ENCODE results near the gene NDUFS7.
"Not testable (repeated sequence)": the region's sequence is repeated elsewhere in the genome, so short reads cannot be mapped to it uniquely, and the experiment has no call there.

Gene NDUFS7

DNA sequence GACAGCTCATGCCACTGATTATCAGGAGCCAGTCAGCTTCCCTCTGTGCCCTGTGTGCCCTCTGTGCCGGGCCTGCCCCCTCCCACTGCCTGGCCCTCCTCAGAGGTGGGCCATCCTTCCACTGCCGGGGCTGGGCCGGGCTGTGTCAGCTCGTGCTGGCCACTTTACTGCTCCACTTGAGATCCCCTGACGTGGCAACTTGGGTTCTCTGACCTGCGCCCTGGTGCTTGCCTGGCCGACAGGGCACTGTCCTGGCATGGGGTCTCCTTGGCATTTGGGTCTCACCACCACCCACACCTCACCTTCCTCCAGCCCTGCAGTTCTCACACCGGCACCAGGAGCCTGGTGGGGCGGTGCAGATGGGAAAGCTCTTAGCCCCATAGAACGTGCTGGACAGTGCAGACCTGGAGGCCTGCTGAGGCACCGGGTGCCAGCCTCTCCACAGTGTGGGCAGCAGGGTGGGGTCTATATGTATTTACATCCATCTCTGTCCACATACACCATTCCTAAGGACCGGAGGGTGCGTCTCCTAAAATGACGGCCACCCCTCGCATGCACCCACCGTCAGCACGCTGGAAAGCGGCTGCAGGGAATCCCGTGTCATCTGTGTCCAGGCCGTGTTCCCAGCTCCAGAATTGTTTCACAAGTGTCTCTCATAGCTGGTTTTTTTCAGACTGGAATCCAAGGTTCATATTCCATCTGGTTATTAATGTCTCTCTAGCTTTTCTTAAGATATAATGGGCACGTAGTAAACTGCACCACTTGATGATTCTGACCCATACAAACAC, 35.4 kb downstream of the NDUFS7 start:
- no peak for DNase-seq

DNA sequence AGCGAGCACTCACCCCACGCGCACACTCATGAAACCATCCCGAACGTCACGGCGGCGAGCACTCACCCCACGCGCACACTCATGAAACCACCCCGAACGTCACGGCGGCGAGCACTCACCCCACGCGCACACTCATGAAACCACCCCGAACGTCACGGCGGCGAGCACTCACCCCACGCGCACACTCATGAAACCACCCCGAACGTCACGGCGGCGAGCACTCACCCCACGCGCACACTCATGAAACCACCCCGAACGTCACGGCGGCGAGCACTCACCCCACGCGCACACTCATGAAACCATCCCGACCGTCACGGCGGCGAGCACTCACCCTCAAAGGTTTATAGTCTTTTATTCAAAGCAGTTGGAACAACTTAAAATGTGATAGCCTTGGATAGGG, 36.4 kb downstream of the NDUFS7 start:
- DNase-seq: not testable (repeated sequence)

DNA sequence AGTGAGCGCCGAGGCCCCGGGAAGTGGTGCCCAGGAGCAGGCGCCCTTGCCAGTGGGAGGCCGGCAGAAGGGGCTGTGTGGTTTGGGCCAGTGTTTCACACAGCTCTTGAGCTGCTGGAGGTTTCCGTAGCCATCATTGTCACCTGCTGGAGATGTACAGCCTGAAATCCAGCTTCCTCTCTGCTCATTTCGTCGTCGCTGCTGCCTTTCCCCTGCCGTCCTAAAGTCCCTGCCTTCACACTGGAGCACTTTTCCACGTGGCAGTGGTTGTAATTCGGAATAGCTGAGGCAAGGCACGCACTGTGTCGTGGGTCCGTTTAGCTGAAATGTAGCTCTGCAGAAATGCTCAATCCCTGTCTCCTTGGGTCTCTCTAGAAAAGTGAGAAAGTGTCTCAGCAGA, 36.9 kb downstream of the NDUFS7 start:
- no peak for DNase-seq

DNA sequence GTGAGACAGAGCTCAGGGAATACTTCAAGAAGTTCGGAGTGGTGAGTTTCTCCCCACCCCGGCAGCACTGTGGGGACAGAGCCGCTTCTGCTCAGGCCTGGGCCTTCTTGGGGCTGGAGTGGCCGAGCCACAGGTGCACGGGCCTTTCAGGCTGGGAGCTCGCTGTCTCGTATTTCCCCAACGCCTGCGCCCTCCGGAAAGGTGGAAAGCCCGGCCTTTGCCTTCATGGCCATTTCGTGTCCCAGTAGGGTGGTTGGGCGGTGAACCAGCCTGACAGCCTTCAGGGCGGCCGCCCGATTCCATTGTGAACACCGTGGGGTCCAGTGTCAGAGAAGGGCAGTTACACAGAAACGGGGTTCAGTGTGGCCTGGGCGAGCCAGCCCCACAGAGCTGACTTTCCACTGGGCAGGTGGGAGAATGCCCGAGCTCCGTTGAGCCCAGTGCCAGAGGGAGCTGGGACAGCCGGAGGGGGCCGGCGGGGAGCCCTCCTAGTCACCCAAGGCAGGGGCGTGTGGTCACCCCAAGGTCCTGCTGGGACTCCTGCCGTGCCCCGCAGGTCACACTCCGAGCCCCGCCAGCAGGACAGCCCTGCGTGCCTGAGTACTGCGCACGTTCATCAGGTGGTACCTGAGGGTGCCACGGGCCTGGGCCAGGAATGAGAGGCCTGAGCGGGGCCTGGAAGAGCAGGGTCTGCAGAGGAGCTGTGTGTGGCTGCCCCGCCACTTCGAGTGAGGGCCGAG, 37.7 kb downstream of the NDUFS7 start:
- no peak for DNase-seq

DNA sequence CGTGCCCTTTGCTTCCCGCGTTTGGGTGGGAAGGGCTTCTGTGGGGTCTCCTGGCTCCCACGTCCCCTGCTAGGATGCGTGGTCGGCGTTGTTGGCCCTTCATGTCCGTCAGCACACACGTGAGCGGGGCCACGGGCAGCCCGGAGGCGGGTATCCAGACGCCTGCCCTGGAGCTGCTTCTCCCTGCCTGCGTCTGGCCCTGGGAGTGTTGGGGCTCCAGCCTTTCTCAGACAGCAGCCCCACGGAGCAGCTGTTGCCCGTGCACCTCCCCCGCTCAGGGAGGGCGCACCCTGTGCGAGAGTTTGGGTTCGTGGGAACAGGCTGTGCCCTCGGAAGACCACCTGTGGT, 38.2 kb downstream of the NDUFS7 start:
- DNase-seq: no peak

DNA sequence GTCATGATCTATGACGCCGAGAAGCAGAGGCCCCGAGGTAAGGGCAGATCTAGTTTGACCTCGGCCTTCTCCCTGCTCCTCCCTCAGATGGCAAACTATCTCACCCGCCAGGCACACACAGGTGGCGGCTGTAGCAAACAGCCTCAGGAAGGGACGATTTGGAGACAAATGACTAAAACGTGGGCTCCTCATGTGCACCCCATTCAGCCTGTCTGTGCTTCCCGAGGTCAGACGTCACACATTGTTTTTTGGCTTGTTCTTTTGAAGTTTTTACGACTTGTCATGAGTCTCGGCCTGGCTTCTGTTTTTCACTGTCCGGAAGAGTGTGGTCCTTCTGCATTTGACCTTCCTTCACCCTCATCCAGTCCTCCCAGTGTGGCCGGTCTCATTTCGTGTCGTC, 38.7 kb downstream of the NDUFS7 start:
- no peak for DNase-seq

DNA sequence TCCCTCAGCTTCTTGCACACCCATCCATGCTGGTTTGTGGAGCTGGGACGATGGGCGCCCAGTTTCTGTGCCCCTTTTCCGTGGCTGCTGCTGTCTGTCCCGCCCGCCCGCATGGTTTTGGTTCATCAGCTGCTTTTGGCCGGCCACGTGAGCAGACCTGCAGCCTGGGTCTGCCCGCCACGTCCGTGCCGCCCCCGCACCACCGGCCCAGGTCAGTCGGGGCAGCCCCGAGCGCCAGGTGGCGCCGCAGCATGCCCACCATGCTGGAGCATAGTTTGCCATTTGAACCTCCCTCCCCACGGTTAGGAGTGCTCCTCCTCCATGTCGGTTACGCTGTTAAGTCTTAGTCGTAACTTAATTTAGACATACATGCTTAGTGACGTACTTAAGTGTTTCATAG, 39.2 kb downstream of the NDUFS7 start:
- DNase-seq: no peak

DNA sequence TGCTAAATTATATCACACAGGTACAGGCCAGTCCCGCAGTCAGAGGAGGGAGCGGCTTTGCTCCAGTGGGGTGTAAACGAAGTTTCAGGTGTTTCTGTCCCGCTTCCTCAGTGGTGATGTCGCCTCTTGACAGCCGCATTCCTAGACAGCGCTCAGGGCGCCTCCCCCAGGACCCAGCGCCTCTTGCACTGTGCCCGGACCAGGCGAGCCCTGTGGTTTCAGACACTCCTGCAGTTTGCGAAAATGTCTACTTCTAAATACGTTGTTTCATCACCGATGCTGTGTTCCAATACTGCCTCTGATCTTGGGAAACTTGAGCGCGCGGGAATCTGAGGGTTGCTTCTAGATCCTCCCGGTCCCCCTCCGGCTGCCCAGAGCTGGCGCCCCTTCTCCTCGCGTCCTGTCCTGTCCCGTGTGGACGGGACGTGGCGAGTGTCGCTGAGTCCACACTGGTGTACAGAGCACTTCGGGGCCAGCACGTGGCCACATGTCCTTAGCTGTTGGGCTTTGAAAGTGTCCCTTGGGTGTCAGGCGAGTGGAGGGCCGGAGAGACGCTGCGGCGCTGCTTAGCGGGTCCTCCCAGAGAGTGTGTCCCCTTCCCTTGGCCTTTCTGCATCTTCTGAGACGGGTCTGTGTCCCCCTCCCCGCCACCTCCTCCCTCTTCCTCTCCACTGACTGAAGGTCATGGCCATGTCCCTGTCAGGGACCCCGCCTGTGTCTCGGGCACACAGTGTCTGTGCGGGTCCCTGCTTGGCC, 39.9 kb downstream of the NDUFS7 start:
- no peak for DNase-seq

DNA sequence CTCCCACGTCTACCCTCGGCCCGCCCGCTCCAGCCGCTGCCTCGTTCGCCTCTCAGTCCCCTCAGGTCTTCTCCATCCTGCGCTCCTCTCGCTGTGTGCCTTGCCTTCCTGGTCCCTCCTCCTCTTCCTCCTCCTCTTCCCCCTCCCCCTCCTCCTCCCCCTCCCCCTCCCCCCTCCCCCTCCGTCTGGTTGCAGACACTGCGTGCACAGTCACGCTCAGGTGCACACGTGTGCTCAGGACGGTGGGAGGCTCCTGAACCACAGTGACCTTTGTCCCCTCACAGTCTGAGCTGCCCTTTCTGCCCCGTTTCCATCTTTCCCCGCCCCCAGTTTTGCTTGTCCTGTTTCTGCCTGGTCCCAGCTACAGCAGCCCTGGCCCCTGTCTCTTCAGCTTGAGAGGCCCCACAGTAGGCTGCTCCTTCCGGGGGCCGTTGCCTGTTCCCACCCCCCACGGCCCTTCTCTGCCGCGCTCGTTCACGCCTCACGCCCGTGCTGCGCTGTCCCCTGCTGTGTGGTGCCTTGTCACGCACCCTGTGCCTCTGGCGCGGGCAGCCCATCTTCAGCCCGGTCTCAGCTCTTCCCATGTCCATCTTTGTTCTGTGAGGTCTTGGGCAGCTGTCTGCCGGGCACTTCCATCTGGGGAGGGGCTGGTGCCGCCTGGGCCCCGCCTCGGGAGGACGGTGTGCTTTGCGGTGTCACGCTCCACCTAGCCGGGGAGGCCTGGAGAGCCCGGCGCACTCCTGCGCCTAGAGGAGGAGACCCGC, 40.7 kb downstream of the NDUFS7 start:
- no peak for DNase-seq

DNA sequence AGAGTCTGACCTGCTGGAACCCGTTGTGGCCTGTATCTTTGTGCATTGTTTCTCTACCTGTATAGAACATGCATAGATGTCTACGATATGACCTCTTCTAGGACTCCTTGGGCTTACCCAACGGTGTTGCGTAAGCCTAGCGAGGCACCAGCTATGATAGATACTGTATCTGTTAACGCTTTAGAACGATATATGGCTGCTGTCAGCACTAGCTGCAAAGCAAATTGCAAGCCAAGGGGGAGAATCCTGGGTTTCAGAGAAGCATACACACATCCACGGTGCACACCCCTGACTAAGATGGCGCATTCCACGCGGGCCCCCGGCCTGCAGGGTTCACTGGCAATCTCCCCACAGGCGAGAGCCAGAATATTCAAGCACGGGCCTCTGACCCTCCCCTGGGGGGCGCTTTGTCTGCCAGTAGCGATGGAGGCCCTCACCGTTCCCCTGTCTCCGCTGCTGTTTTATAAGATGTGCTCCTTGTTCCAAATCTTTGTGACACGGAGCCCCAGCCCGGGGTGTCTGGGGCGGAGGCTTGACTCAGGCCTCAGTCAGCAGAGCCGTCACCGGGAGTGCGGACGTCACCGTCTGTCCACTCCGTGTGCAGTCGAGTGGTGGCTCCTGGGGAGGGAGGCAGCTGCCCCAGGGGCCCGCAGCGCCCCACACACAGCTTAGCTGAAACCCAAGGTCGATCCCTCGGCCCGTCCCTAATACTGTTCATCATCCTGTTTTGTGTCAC, 41.6 kb downstream of the NDUFS7 start:
- no peak for DNase-seq

DNA sequence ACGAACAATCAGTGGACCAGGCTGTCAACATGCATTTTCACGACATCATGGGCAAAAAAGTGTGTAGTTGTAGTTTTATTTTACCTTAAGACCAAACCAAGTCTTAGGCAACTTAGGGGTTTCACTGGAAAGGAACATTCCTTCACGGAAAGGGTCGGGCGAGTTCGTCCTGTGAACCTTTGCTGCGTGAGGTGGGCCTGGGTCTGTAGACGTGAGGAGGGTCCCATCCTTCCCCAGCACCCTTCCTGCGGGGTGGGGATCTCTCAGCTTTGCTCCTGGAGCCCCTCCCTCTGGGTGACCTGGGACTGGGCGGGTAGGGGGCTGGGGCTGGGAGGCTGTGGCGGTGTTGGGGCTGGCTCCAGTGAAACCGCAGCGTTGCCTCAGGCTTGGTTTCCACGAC, 42.2 kb downstream of the NDUFS7 start:
- DNase-seq: no peak

DNA sequence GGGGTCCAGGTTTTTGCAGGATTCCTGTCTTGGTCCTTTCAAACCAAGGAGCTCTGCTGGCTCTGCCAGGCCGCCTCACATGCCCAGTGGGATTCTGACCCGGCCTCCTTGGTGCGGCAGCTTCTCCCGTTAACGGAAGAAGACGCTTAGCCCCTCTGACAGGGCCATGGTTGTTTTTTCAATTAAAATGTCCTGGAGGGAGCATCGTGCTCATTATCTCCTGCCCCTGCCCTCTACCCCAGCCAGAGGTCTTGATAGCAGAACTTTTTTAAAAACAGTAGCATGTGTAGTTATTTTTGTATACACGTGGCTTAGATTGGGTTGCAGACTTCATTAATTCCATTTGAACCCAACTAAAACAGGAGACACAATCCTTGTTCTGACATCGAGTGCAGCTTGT, 43.0 kb downstream of the NDUFS7 start:
- DNase-seq: no peak

DNA sequence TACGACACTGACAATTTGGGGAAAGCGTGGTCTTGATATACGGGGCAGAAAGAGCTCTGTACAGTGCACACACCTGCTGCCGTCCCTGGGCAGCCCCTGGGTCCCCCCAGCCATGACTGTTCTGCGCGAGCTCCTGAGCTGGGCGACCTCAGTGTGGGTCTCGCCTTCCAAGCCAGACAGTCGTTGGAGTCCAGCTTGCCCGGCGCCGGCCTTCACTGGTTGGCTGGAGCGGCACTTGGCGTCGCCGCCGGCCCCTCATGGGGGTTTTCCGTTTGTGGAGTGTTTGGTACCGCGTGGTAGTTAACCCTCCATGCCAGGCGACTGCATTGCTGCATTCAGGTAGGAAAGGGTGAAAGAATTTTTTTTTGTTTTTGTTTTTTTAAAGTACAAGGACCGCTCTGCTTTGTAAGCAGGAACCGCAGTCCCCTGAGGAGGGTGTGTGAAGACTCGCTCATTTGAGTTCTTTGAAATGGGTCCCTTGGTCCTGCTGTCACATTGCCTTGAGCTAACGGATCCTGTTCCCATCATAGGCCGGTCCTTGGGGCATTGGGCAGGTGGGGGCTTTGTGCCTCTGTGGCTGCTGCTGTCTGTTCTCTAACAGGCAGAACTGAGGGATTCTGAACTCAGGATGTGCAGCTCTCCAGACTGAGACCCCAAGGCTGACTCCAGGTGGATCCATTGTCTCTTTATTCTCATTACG, 43.7 kb downstream of the NDUFS7 start:
- no peak for DNase-seq

DNA sequence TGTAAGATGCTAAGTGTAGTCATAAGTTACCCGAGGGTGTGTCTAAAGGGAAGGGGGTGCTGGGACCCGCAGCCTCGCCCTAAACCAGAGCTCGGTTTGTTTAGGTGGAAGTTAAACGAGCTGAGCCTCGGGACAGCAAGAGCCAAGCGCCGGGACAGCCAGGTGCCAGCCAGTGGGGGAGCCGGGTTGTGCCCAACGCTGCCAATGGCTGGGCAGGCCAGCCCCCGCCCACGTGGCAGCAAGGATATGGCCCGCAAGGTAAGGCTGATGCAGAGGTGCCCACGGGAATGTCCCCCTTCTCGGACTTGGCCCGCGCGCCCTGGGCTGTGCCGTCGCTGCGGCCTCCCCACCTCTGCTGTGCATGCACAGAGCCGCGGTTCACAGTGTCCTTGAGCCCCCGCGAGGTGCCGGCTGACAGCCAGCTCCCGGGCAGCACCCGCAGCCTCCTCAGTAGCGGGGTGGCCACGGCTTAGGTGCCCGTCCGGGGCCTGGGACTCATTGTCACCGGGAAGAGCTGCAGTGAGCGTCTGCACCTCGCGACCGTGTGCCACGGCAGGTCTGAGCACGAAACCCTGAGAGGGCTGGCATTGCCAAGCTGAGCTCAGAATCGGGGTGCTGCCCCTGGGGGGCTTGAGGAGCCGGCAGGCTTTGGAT, 45.2 kb downstream of the NDUFS7 start:
- DNase-seq: no peak

DNA sequence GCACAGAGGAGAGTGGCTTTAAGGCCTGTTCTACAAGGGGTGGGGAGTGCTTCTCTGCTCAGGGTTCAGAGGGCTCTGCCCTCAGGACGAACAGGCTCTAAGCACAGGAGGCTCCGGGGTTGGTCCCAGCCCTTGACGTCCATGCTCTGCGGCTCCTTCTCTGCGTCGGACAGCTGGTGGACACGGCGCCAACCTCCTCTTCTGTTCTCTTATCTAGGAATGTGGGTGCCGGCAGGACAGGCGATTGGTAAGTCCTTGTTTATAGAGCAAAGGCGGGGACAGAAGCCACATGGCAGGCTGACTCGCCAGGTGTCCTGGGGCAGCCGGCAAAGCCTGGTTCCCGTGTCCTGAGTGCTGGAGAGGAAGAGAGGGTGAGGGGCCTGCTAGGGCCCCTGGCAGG, 46.0 kb downstream of the NDUFS7 start:
- DNase-seq: no peak

DNA sequence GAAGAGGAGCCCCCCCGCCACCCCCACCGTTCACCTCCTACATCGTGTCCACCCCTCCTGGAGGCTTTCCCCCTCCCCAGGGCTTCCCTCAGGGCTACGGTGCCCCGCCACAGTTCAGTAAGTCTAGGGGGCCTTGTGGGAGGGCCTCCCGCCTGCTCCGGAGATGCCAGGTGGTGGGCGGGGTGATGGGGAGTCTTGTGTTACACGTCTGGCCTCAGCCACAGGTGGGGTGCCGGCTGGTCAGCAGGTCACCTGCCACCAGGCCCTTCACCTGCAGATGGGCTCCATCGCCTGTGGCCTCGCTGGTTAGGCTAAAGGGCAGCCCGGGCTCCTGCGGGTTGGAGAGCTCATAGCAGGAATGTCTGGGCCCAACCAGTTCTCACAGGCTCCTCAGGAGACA, 46.5 kb downstream of the NDUFS7 start:
- DNase-seq: no peak

DNA sequence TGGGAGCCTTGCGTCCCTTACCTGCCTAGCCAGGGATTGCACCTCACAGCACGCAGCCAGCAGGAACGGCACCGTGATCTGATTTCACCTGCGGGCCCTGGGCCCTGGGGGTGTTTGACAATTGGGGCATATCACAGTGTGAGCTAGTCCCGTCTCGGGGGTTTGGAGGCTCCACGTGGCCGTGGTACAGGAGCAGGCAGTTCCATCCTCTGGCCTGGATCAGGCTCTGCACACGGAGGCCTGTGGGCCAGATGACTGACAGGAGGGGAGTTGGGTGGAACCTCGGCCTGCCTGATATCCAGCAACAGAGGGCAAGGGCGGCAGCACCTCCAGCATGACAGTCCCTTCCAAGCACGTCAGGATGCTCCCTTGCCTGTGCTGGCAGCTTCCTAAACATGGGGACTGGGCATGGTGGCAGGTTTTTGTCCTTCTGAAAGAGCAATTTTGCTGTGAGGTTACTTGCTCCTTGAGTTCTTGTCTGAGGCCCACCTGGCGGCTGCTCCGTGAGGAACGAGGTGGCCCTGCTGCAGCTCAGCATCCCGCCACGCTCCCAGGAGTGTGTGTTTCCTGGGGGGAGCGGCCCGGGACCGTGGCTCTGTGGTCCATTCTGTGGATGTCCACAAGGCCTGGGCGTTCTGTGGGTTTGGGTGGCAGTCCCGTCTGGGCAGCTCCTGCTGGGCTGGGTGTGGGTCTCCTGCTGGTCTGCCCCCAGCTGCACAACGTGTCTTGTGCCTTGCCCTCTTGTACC, 48.2 kb downstream of the NDUFS7 start:
- no peak for DNase-seq

DNA sequence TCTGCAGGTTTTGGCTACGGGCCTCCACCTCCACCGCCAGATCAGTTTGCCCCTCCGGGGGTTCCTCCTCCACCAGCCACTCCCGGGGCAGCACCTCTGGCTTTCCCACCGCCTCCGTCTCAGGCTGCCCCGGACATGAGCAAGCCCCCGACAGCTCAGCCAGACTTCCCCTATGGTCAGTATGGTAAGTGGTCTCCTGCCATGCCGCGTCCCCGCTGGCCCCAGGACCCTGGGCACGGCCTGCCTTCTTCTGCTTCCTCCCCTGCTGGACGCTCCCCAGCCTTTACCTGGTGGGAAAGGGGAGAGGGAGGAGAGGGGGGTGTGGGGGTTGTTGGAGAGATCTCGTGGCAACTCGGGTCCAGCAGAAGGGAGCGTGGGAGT, 48.8 kb downstream of the NDUFS7 start:
- no peak for DNase-seq

DNA sequence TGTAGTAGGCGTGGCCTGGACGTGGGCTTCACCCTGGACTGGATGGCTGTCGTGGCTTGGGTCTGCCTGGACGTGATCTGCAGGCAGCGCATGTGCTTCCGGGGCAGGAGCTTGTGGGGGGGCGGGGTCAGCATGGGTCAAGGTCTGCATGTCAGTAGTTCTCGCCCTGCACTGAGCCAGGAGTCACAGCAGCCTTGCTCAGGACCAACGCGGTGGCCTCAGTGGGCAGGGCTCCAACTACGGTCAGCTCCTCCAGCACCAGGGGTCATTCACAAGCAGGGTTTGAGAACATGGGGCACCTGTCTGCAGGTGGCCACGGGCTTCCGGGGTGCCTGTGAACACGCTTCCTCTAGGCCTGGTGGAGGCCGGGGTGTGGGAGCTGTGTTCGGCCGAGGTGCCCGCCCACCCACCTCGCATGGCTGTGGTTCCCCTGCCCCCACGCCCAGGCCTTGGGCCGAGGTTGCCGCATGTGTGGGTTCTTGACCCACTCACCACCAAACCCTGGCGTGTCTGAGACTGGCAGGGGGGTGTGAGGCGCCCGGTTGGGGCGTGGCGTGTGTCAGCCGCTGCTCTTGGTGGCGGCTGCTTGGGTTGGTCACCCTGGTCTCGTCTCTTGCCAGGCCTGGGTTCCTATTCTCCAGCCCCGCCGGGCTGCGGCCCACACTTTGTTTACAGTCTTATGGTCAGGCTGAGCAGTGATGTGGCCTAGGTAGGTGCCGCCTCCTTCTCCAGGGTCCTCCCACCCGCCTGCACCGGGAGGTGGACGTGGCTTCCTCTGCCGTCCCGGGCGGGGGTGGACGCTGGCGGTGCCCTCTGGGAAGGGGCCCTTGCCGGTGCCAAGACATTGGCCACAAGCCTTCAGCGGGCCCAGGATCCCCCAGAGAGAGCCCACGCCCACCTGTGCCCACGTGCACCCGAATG, 49.7 kb downstream of the NDUFS7 start:
- DNase-seq: no peak

DNA sequence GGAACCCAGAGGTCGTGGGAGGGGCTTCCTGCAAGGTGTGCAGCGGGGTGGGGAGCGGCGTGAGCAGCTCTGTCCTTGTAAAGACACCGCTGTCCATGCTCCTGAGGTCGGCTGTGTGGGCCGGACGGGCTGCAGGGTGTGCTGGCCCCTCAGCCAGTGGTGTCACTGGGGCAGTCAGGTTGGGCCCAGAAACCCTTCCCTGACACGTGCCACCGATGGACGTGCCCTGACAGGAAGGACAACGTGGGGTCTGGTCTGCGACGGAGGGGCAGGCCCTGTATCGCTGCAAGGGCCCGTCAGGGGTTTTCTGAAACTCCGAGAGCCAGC, 50.3 kb downstream of the NDUFS7 start:
- DNase-seq: no peak

All from stimulated activated CD4-positive, alpha-beta T cell treated with anti-CD3 and anti-CD28 coated beads, Interleukin-2, amount 100 ng/mL, for 24 hours (primary cell).